WTC11 (cell line): ENCODE results near the gene CDCA4.

ENCODE experiments used
- NFYB ChIP-seq: sonication (generic); formaldehyde crosslinking; conservative IDR thresholded peaks from 2 replicates; pipeline ENCODE4 v1.8.0; 2022; ENCODE audit warnings: low read depth, missing genetic modification reagents
- RORB ChIP-seq: fragments of 250-450 bp; sonication (Bioruptor Pico); IDR thresholded peaks from 2 replicates; pipeline ENCODE4 v1.9.0; 2021; ENCODE audit warnings: mild to moderate bottlenecking
- SP1 ChIP-seq: sonication (generic); formaldehyde crosslinking; conservative IDR thresholded peaks from 2 replicates; pipeline ENCODE4 v1.8.1; 2022; ENCODE audit warnings: missing genetic modification reagents
- TF ChIP-seq, protein P1 (sequence below): fragments of 200-600 bp; IDR thresholded peaks from 2 replicates; pipeline ENCODE4 v1.8.0; 2022; ENCODE audit warnings: antibody characterized with exemption
- TF ChIP-seq, protein P2 (sequence below): sonication (generic); formaldehyde crosslinking; IDR thresholded peaks from 2 replicates; pipeline ENCODE4 v1.8.0; 2022; ENCODE audit warnings: mild to moderate bottlenecking, missing genetic modification reagents

DNA sequence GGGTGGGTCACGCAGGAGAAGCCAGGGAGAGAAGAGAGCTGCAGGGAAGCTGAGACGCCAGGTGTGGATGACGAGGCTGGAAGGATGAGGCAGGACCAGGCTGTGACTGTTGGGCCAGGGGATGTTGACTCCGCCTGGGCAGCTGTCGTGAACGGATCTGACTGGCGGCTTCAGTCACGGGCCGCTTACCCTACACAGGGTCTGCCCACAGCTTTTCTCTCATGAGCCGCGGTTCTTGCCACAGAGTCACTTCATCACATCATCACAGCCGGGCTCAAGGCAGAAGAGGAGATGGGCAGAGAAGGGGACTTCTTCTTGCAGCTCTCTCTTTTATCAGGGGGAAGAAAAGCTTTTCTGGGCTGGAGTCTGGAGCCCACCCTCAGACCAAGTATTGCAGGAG is 27.6 kb downstream of the CDCA4 start:
- TF ChIP-seq, protein P1, sequence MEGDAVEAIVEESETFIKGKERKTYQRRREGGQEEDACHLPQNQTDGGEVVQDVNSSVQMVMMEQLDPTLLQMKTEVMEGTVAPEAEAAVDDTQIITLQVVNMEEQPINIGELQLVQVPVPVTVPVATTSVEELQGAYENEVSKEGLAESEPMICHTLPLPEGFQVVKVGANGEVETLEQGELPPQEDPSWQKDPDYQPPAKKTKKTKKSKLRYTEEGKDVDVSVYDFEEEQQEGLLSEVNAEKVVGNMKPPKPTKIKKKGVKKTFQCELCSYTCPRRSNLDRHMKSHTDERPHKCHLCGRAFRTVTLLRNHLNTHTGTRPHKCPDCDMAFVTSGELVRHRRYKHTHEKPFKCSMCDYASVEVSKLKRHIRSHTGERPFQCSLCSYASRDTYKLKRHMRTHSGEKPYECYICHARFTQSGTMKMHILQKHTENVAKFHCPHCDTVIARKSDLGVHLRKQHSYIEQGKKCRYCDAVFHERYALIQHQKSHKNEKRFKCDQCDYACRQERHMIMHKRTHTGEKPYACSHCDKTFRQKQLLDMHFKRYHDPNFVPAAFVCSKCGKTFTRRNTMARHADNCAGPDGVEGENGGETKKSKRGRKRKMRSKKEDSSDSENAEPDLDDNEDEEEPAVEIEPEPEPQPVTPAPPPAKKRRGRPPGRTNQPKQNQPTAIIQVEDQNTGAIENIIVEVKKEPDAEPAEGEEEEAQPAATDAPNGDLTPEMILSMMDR, result no peak
- no peak for TF ChIP-seq SP1 (CRISPR knock-in tag)
- no peak for TF ChIP-seq NFYB (CRISPR knock-in tag)
- TF ChIP-seq RORB (CRISPR knock-in tag), result no peak
- TF ChIP-seq, protein P2, sequence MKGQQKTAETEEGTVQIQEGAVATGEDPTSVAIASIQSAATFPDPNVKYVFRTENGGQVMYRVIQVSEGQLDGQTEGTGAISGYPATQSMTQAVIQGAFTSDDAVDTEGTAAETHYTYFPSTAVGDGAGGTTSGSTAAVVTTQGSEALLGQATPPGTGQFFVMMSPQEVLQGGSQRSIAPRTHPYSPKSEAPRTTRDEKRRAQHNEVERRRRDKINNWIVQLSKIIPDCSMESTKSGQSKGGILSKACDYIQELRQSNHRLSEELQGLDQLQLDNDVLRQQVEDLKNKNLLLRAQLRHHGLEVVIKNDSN, result no peak
